IMR-90 (cell line): ENCODE measurements around the gene S1PR3. TPM values are rescaled to one million over a fixed set of nuclear protein-coding genes. Genes with fewer than 3 reads are reported as not detected.

Source experiments
- ATAC-seq: fragments of 200-7000 bp; cut with Tn5 transposase; 2 replicates; pipeline ENCODE4 v1.9.1; 2020; ENCODE audit warnings: low read depth, mild to moderate bottlenecking, moderate library complexity
- BruUV-seq: library from RNA; stranded (reverse); fragments of 400-500 nt; replicated peaks from 2 replicates; lab custom pipeline; 2021; lab: Mats Ljungman, UMichigan
- CTCF ChIA-PET: fragments of 300-600 bp; formaldehyde crosslinking; extraction: SDS; loops from one replicate; lab custom pipeline; 2021; ENCODE audit warnings: antibody characterized with exemption; lab: Yijun Ruan, JAX
- POLR2A ChIA-PET: fragments of 300-600 bp; sonication (Branson Sonifier 250); formaldehyde crosslinking; loops from one replicate; lab custom pipeline; 2022; ENCODE audit warnings: antibody characterized with exemption; ENCODE audit not compliant: unreplicated experiment; lab: Charles Lee
- DNase-seq: peaks from one replicate; pipeline ENCODE4 v3.0.0; 2013
- H2AFZ ChIP-seq: replicated peaks from 2 replicates; pipeline ENCODE3; 2013; ENCODE audit warnings: low read length, mild to moderate bottlenecking; ENCODE audit not compliant: poor library complexity
- H2AK5ac ChIP-seq: 2 replicates; pipeline ENCODE4 v1.6.1; 2013; ENCODE audit warnings: low read depth, low read length, inconsistent platforms
- H2AK9ac ChIP-seq: replicated peaks from 2 replicates; pipeline ENCODE3; 2013; ENCODE audit warnings: mild to moderate bottlenecking, low read depth, low read length, moderate library complexity; ENCODE audit not compliant: poor library complexity
- H2BK120ac ChIP-seq: 2 replicates; pipeline ENCODE4 v1.6.1; 2013; ENCODE audit warnings: low read depth, low read length, inconsistent platforms
- H2BK15ac ChIP-seq: 3 replicates; pipeline ENCODE4 v1.6.1; 2013; ENCODE audit warnings: low read depth, low read length, inconsistent platforms
- H2BK20ac ChIP-seq: 2 replicates; pipeline ENCODE4 v1.6.1; 2013; ENCODE audit warnings: low read depth, mild to moderate bottlenecking, inconsistent platforms, low read length, moderate library complexity
- H2BK5ac ChIP-seq: 2 replicates; pipeline ENCODE4 v1.6.1; 2013; ENCODE audit warnings: mild to moderate bottlenecking, low read depth, low read length, inconsistent platforms; ENCODE audit not compliant: poor library complexity, severe bottlenecking
- H3K14ac ChIP-seq: replicated peaks from 2 replicates; pipeline ENCODE4 v1.6.1; 2013; ENCODE audit warnings: low read depth, low read length, inconsistent platforms
- H3K18ac ChIP-seq: 2 replicates; pipeline ENCODE4 v1.6.1; 2013; ENCODE audit warnings: low read depth, low read length, control low read depth
- H3K23ac ChIP-seq: 2 replicates; pipeline ENCODE4 v1.6.1; 2013; ENCODE audit warnings: low read depth, low read length, inconsistent platforms
- H3K27ac ChIP-seq: 2 replicates; pipeline ENCODE4 v1.5.1; 2013; ENCODE audit warnings: mild to moderate bottlenecking, control low read depth, low read length; ENCODE audit not compliant: insufficient read depth
- H3K27me3 ChIP-seq: 2 replicates; pipeline ENCODE4 v1.6.1; 2013; ENCODE audit warnings: low read length; ENCODE audit not compliant: control insufficient read depth, insufficient read depth
- H3K36me3 ChIP-seq: 2 replicates; pipeline ENCODE4 v1.6.1; 2013; ENCODE audit warnings: low read length, mixed read lengths; ENCODE audit not compliant: control insufficient read depth, insufficient read depth
- H3K4ac ChIP-seq: 2 replicates; pipeline ENCODE4 v1.6.1; 2013; ENCODE audit warnings: low read depth, low read length, inconsistent platforms
- H3K4me1 ChIP-seq: 2 replicates; pipeline ENCODE4 v1.6.1; 2013; ENCODE audit warnings: low read length, mixed read lengths; ENCODE audit not compliant: control insufficient read depth, insufficient read depth
- H3K4me2 ChIP-seq: 2 replicates; pipeline ENCODE4 v1.6.1; 2013; ENCODE audit warnings: low read depth, mild to moderate bottlenecking, control low read depth, low read length, moderate library complexity
- H3K4me3 ChIP-seq: 2 replicates; pipeline ENCODE4 v1.5.1; 2013; ENCODE audit warnings: low read depth, mild to moderate bottlenecking, control low read depth, low read length, moderate library complexity; ENCODE audit not compliant: insufficient read depth
- H3K56ac ChIP-seq: 2 replicates; pipeline ENCODE4 v1.6.1; 2013; ENCODE audit warnings: low read length, inconsistent platforms; ENCODE audit not compliant: insufficient read depth; ENCODE audit errors: extremely low read depth
- H3K79me1 ChIP-seq, 2 experiments: 2 replicates each; pipeline ENCODE4 v1.6.1; 2013; ENCODE audit warnings: low read length in 2 of 2, inconsistent platforms in 1 of 2, low read depth in 1 of 2
- H3K9ac ChIP-seq: 2 replicates; pipeline ENCODE4 v1.6.1; 2013; ENCODE audit warnings: low read depth, low read length, control low read depth
- H3K9me1 ChIP-seq: 2 replicates; pipeline ENCODE4 v1.6.1; 2013; ENCODE audit warnings: low read length, inconsistent platforms; ENCODE audit not compliant: insufficient read depth
- H3K9me3 ChIP-seq: 2 replicates; pipeline ENCODE4 v1.6.1; 2013; ENCODE audit warnings: low read length; ENCODE audit not compliant: control insufficient read depth, insufficient read depth
- H4K20me1 ChIP-seq: 2 replicates; pipeline ENCODE4 v1.6.1; 2013; ENCODE audit warnings: low read length, inconsistent platforms; ENCODE audit not compliant: insufficient read depth
- H4K5ac ChIP-seq: 2 replicates; pipeline ENCODE4 v1.6.1; 2013; ENCODE audit warnings: mild to moderate bottlenecking, low read depth, low read length, control low read depth
- H4K8ac ChIP-seq, 2 experiments: 2 replicates each; pipeline ENCODE4 v1.6.1; 2013; ENCODE audit warnings: low read depth in 2 of 2, low read length in 2 of 2, control low read depth in 1 of 2, inconsistent platforms in 1 of 2
- H4K91ac ChIP-seq: 2 replicates; pipeline ENCODE4 v1.6.1; 2013; ENCODE audit warnings: low read depth, low read length, inconsistent platforms; ENCODE audit not compliant: insufficient read depth
- BHLHE40 ChIP-seq: fragments of 150-350 bp; IDR thresholded peaks from 2 replicates; pipeline ENCODE4 v1.6.1; 2016; ENCODE audit warnings: mild to moderate bottlenecking, low read depth, low read length
- CTCF ChIP-seq: conservative IDR thresholded peaks from 2 replicates; pipeline ENCODE4 v1.5.1; 2012; ENCODE audit warnings: mild to moderate bottlenecking, low read depth, low read length, improper control_type of control experiment
- FOS ChIP-seq: fragments of 150-350 bp; IDR thresholded peaks from 2 replicates; pipeline ENCODE4 v1.6.1; 2016; ENCODE audit warnings: low read depth, low read length
- MAFK ChIP-seq: IDR thresholded peaks from 2 replicates; pipeline ENCODE4 v1.6.1; 2012; ENCODE audit warnings: low read depth, low read length, improper control_type of control experiment
- MAZ ChIP-seq: IDR thresholded peaks from 2 replicates; pipeline ENCODE4 v1.6.1; 2012; ENCODE audit warnings: low read depth, mild to moderate bottlenecking, low read length, improper control_type of control experiment, moderate library complexity, borderline replicate concordance
- RCOR1 ChIP-seq: IDR thresholded peaks from 2 replicates; pipeline ENCODE4 v1.6.1; 2012; ENCODE audit warnings: mild to moderate bottlenecking, low read length, improper control_type of control experiment; ENCODE audit not compliant: insufficient replicate concordance
- RFX5 ChIP-seq: IDR thresholded peaks from 2 replicates; pipeline ENCODE4 v1.8.0; 2012; ENCODE audit warnings: low read depth, mild to moderate bottlenecking, low read length, moderate library complexity
- SMC3 ChIP-seq: fragments of 150-350 bp; IDR thresholded peaks from 2 replicates; pipeline ENCODE4 v1.6.1; 2016; ENCODE audit warnings: low read depth, mild to moderate bottlenecking, antibody characterized with exemption, low read length, moderate library complexity
- WGBS, 2 experiments: methylation state at CpG; one replicate each; pipeline versions ENCODE4 v1.1.5 to v1.1.7; 2013; ENCODE audit warnings: missing lambda C conversion rate in 2 of 2; ENCODE audit not compliant: insufficient read length in 1 of 2; ENCODE audit errors: extremely low coverage in 2 of 2; 5-methylcytosine and 5-hydroxymethylcytosine counted together
- dilution Hi-C: fragments of 300-500 bp; cut with HindIII; formaldehyde crosslinking; loops from one replicate; pipeline ENCODE4 v1.14.3; 2018; ENCODE audit warnings: low sequenced_read_pairs; ENCODE audit not compliant: unreplicated experiment
- in situ Hi-C: fragments of 300-500 bp; cut with MboI; formaldehyde crosslinking; loops from 3 replicates; pipeline ENCODE4 v1.14.3; 2019; ENCODE audit warnings: low sequenced_read_pairs, inconsistent platforms, mixed read lengths
- intact Hi-C: fragments of 100-400 bp; cut with micrococcal nuclease; formaldehyde crosslinking; loops from 2 replicates; pipeline ENCODE4 v1.10.0; 2022
- polyA plus RNA-seq, 3 experiments: library from polyadenylated mRNA; depleted of rRNA; stranded (reverse); fragments of >200 nt; gene quantifications; 2 replicates each; pipeline ENCODE4 v1.2.3, GENCODE V29; 2012; ENCODE audit warnings: low replicate concordance in 1 of 3
- total RNA-seq: library from RNA; depleted of rRNA; stranded (reverse); fragments of >200 nt; gene quantifications from 2 replicates; pipeline ENCODE4 v1.2.3, GENCODE V29; 2012

Gene S1PR3
- total and polyA plus RNA-seq, 2 of the 4 experiments (the other 2 are of a cell fraction): 28.4 to 28.7 TPM

- dilution Hi-C loops: no loop called here
- no peak overlapping the region for H3K56ac ChIP-seq
- H4K8ac ChIP-seq: no peak overlapping the region
- H2BK5ac ChIP-seq: no peak overlapping the region
- intact Hi-C loops: loop anchor here (5.0 kb wide), 3 partner anchors 153 to 288 kb away; partner anchors contain the start of genes CKS2 and SHC3
- no peak overlapping the region for H2AFZ ChIP-seq
- no peaks in the 10 kb centered on the region; the same call in 1 of the 2 replicates for H3K9me3 ChIP-seq
- H3K79me1 ChIP-seq: peaks cover 0 to 11% of the 10 kb centered on the region in 2 experiments; a peak in 2 of 4 replicates
- no peak overlapping the region for H3K18ac ChIP-seq
- ChIA-PET POLR2A (no interaction called here), CTCF (no interaction called here)
- H3K4ac ChIP-seq: no peak overlapping the region
- in situ Hi-C loops: loop anchor here (25.0 kb wide), 2 partner anchors 1062 to 1337 kb away; partner anchors contain the start of gene CDK20
- H3K27ac ChIP-seq: no peak overlapping the region
- H2BK120ac ChIP-seq: no peak overlapping the region
- no peak overlapping the region for H3K9ac ChIP-seq
- WGBS, 2 experiments: 100% methylated on average over 1 of the region's 4 CpGs; no CpG with 5 or more reads in 1 of the 2 experiments
- H3K4me2 ChIP-seq: no peak overlapping the region
- no peaks in the 10 kb centered on the region for H3K27me3 ChIP-seq
- H4K91ac ChIP-seq: no peak overlapping the region
- peaks cover 8% of the 10 kb centered on the region; the same call in 1 of the 2 replicates for H4K20me1 ChIP-seq
- no peak overlapping the region for H3K4me3 ChIP-seq
- no peak overlapping the region for H3K14ac ChIP-seq
- H3K23ac ChIP-seq: no peak overlapping the region
- no peak overlapping the region for H2AK9ac ChIP-seq
- H3K36me3 ChIP-seq: peaks cover 2% of the 10 kb centered on the region; the same call in 1 of the 2 replicates
- H2AK5ac ChIP-seq: no peak overlapping the region
- TF ChIP-seq MAFK (no peak), RCOR1 (no peak), RFX5 (no peak), CTCF (no peak), SMC3 (no peak), FOS (no peak), BHLHE40 (no peak), MAZ (no peak)
- no TSS peak for BruUV-seq
- peaks cover 28% of the 10 kb centered on the region for H3K4me1 ChIP-seq
- no peak overlapping the region for H2BK20ac ChIP-seq
- H4K5ac ChIP-seq: no peak overlapping the region
- peaks cover 20% of the 10 kb centered on the region for H3K9me1 ChIP-seq
- H2BK15ac ChIP-seq: no peak overlapping the region
- DNase-seq (no peak), ATAC-seq (no peak)
Observed at GRCh38 chr9:89024727-89025126, 33.5 kb downstream of the S1PR3 start.
